ENCODE data around the gene PTCD2.

The PTCD2 gene

GRCh38 chr5:72328172-72328571 is 8.0 kb downstream of the PTCD2 start:
- DNase-seq: no peak
- in situ Hi-C loops (cut with MboI; ENCODE audit: low pct_unique_long_range_greater_than_20kb, low sequenced_read_pairs): no loop called here

- in situ Hi-C loops (cut with MboI; ENCODE audit: low pct_unique_long_range_greater_than_20kb, low sequenced_read_pairs): no loop called here
- DNase-seq: no peak
Observed at GRCh38 chr5:72330712-72331111, 10.5 kb downstream of the PTCD2 start.

GRCh38 chr5:72337159-72337558 is 17.0 kb downstream of the PTCD2 start:
- in situ Hi-C loops (cut with MboI; ENCODE audit: low pct_unique_long_range_greater_than_20kb, low sequenced_read_pairs): no loop called here
- DNase-seq: no peak

GRCh38 chr5:72338689-72339209 is 18.6 kb downstream of the PTCD2 start:
- DNase-seq: no peak
- in situ Hi-C loops (cut with MboI; ENCODE audit: low pct_unique_long_range_greater_than_20kb, low sequenced_read_pairs): no loop called here

- in situ Hi-C loops (cut with MboI; ENCODE audit: low pct_unique_long_range_greater_than_20kb, low sequenced_read_pairs): no loop called here
Observed at GRCh38 chr5:72346398-72346797, 26.2 kb downstream of the PTCD2 start.

GRCh38 chr5:72347801-72348308 is 27.7 kb downstream of the PTCD2 start:
- no peak for DNase-seq
- in situ Hi-C loops (cut with MboI; ENCODE audit: low pct_unique_long_range_greater_than_20kb, low sequenced_read_pairs): no loop called here

More at GRCh38 chr5:72346398-72346797, 26.2 kb downstream of the PTCD2 start:
- DNase-seq: no peak

GRCh38 chr5:72351376-72351775 is 31.2 kb downstream of the PTCD2 start:
- no peak for DNase-seq
- in situ Hi-C loops (cut with MboI; ENCODE audit: low pct_unique_long_range_greater_than_20kb, low sequenced_read_pairs): loop anchor here (25.0 kb wide), 1 partner anchor 161 kb away; the partner anchor contains the start of gene ZNF366

GRCh38 chr5:72352616-72353015 is 32.4 kb downstream of the PTCD2 start:
- no peak for DNase-seq
- in situ Hi-C loops (cut with MboI; ENCODE audit: low pct_unique_long_range_greater_than_20kb, low sequenced_read_pairs): loop anchor here (25.0 kb wide), 1 partner anchor 160 kb away; the partner anchor contains the start of gene ZNF366

- in situ Hi-C loops (cut with MboI; ENCODE audit: low pct_unique_long_range_greater_than_20kb, low sequenced_read_pairs): loop anchor here (25.0 kb wide), 1 partner anchor 159 kb away; the partner anchor contains the start of gene ZNF366
- no peak for DNase-seq
Observed at GRCh38 chr5:72353046-72353445, 32.9 kb downstream of the PTCD2 start.

- DNase-seq: no peak
- in situ Hi-C loops (cut with MboI; ENCODE audit: low pct_unique_long_range_greater_than_20kb, low sequenced_read_pairs): loop anchor here (25.0 kb wide), 1 partner anchor 156 kb away; the partner anchor contains the start of gene ZNF366
Observed at GRCh38 chr5:72355706-72356299, 35.6 kb downstream of the PTCD2 start.

GRCh38 chr5:72356361-72356760 is 36.2 kb downstream of the PTCD2 start:
- DNase-seq: no peak
- in situ Hi-C loops (cut with MboI; ENCODE audit: low pct_unique_long_range_greater_than_20kb, low sequenced_read_pairs): loop anchor here (25.0 kb wide), 1 partner anchor 156 kb away; the partner anchor contains the start of gene ZNF366

- in situ Hi-C loops (cut with MboI; ENCODE audit: low pct_unique_long_range_greater_than_20kb, low sequenced_read_pairs): loop anchor here (25.0 kb wide), 1 partner anchor 153 kb away; the partner anchor contains the start of gene ZNF366
- DNase-seq: no peak
Observed at GRCh38 chr5:72358925-72359324, 38.8 kb downstream of the PTCD2 start.

GRCh38 chr5:72359886-72360285 is 39.7 kb downstream of the PTCD2 start:
- DNase-seq: no peak
- in situ Hi-C loops (cut with MboI; ENCODE audit: low pct_unique_long_range_greater_than_20kb, low sequenced_read_pairs): loop anchor here (25.0 kb wide), 1 partner anchor 152 kb away; the partner anchor contains the start of gene ZNF366

GRCh38 chr5:72363166-72363802 is 43.1 kb downstream of the PTCD2 start:
- in situ Hi-C loops (cut with MboI; ENCODE audit: low pct_unique_long_range_greater_than_20kb, low sequenced_read_pairs): loop anchor here (25.0 kb wide), 1 partner anchor 149 kb away; the partner anchor contains the start of gene ZNF366
- DNase-seq: no peak

GRCh38 chr5:72364171-72364570 is 44.0 kb downstream of the PTCD2 start:
- DNase-seq: no peak
- in situ Hi-C loops (cut with MboI; ENCODE audit: low pct_unique_long_range_greater_than_20kb, low sequenced_read_pairs): loop anchor here (25.0 kb wide), 1 partner anchor 148 kb away; the partner anchor contains the start of gene ZNF366

GRCh38 chr5:72364951-72365350 is 44.8 kb downstream of the PTCD2 start:
- no peak for DNase-seq
- in situ Hi-C loops (cut with MboI; ENCODE audit: low pct_unique_long_range_greater_than_20kb, low sequenced_read_pairs): loop anchor here (25.0 kb wide), 1 partner anchor 147 kb away; the partner anchor contains the start of gene ZNF366

- DNase-seq: peak; percentile 77
- in situ Hi-C loops (cut with MboI; ENCODE audit: low pct_unique_long_range_greater_than_20kb, low sequenced_read_pairs): loop anchor here (25.0 kb wide), 1 partner anchor 146 kb away; the partner anchor contains the start of gene ZNF366
Observed at GRCh38 chr5:72366324-72366976, 46.3 kb downstream of the PTCD2 start.

- no peak for DNase-seq
- in situ Hi-C loops (cut with MboI; ENCODE audit: low pct_unique_long_range_greater_than_20kb, low sequenced_read_pairs): loop anchor here (25.0 kb wide), 1 partner anchor 144 kb away; the partner anchor contains the start of gene ZNF366
Observed at GRCh38 chr5:72368271-72368670, 48.1 kb downstream of the PTCD2 start.

- no peak for DNase-seq
- in situ Hi-C loops (cut with MboI; ENCODE audit: low pct_unique_long_range_greater_than_20kb, low sequenced_read_pairs): loop anchor here (25.0 kb wide), 1 partner anchor 143 kb away; the partner anchor contains the start of gene ZNF366
Observed at GRCh38 chr5:72369301-72369700, 49.1 kb downstream of the PTCD2 start.
